Peyer's patch (tissue), 4 donors: ENCODE measurements around the gene C19orf73.

Experiments used
- POLR2A ChIP-seq, 2 donors: fragments of 450-650 bp; IDR thresholded peaks; one replicate each; pipeline ENCODE4 v1.5.1; 2017; ENCODE audit warnings: antibody characterized with exemption in 2 of 2, mild to moderate bottlenecking in 2 of 2, moderate library complexity in 2 of 2
- TF ChIP-seq, protein P1 (sequence below), 6 experiments: fragments of 450-650 bp in 4 of 6; fragments of 200-600 bp in 2 of 6; sonication (generic) in 1 of 6; IDR thresholded peaks; one replicate each; pipeline ENCODE4 v1.5.1; 2017 to 2019; ENCODE audit warnings: antibody characterized with exemption in 6 of 6, mild to moderate bottlenecking in 3 of 6, moderate library complexity in 1 of 6

DNA sequence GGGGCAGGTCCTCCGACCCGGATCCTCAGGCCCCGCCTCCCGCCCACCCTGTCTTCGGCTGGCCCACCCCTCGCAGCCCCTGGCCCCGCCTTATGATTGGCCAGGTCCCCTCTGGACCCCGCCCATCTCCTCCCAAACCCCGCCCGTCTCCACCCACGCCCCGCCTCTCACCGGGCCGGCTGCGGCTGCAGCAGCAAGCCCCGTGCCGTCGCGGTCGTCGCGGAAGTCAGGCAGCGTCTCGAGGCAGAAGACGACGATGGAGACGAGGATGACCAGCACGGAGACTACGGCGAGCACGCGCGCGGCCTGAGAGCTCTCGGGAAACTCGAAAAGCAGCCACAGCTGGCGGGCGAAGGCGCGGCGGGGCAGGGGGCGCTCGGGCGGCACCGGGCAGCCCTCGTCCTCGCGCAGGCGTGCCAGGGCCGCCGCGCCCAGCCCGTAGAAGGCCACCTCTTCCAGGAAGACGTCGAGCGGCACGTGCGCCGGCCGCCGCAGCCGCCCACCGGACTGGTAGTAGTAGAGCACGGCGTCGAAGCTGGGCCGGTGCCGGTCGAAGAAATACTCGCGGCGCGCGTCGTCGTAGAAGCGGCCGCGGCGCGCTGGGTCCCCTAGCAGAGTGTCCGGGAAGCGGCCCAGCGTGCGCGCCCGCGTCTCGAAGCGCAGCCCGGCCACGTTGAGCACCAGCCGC, 46.9 kb downstream of the C19orf73 start:
- TF ChIP-seq, protein P1, sequence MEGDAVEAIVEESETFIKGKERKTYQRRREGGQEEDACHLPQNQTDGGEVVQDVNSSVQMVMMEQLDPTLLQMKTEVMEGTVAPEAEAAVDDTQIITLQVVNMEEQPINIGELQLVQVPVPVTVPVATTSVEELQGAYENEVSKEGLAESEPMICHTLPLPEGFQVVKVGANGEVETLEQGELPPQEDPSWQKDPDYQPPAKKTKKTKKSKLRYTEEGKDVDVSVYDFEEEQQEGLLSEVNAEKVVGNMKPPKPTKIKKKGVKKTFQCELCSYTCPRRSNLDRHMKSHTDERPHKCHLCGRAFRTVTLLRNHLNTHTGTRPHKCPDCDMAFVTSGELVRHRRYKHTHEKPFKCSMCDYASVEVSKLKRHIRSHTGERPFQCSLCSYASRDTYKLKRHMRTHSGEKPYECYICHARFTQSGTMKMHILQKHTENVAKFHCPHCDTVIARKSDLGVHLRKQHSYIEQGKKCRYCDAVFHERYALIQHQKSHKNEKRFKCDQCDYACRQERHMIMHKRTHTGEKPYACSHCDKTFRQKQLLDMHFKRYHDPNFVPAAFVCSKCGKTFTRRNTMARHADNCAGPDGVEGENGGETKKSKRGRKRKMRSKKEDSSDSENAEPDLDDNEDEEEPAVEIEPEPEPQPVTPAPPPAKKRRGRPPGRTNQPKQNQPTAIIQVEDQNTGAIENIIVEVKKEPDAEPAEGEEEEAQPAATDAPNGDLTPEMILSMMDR (IDR thresholded peaks at IDR 0.05), result no peak
- TF ChIP-seq POLR2A (IDR thresholded peaks at IDR 0.05), result no peak
